HepG2 (cell line): ENCODE data around the gene PYGB. TPM values are rescaled to one million over a fixed set of nuclear protein-coding genes. Genes with fewer than 3 reads are reported as not detected.

Experiments
- CCAR2 ChIP-seq: fragments of 200-400 bp; formaldehyde crosslinking; optimal IDR thresholded peaks from 2 replicates; pipeline ENCODE3; 2018; ENCODE audit warnings: low read depth, mild to moderate bottlenecking, low read length, moderate library complexity
- CTCF ChIP-seq: sonication (generic); formaldehyde crosslinking; IDR thresholded peaks from 2 replicates; pipeline ENCODE4 v1.5.0; 2020; ENCODE audit warnings: mild to moderate bottlenecking, missing genetic modification reagents, moderate library complexity
- HIVEP1 ChIP-seq: sonication (generic); formaldehyde crosslinking; IDR thresholded peaks from 2 replicates; pipeline ENCODE4 v1.4.0; 2020; ENCODE audit warnings: mild to moderate bottlenecking, missing genetic modification reagents
- HOXA5 ChIP-seq: sonication (generic); formaldehyde crosslinking; IDR thresholded peaks from 2 replicates; pipeline ENCODE4 v1.4.0; 2020; ENCODE audit warnings: missing genetic modification reagents
- IKZF5 ChIP-seq: IDR thresholded peaks from 2 replicates; pipeline ENCODE4 v1.6.1; 2018; ENCODE audit warnings: missing genetic modification reagents, mild to moderate bottlenecking, missing compliant biosample characterization
- MEIS2 ChIP-seq: sonication (generic); formaldehyde crosslinking; IDR thresholded peaks from 2 replicates; pipeline ENCODE4 v1.9.0; 2021; ENCODE audit warnings: mild to moderate bottlenecking, missing genetic modification reagents
- NR0B2 ChIP-seq: sonication (generic); formaldehyde crosslinking; IDR thresholded peaks from 2 replicates; pipeline ENCODE4 v1.4.0; 2020; ENCODE audit warnings: mild to moderate bottlenecking, missing genetic modification reagents
- NRL ChIP-seq: sonication (generic); formaldehyde crosslinking; IDR thresholded peaks from 2 replicates; pipeline ENCODE4 v1.5.0; 2020; ENCODE audit warnings: missing genetic modification reagents, mild to moderate bottlenecking, moderate library complexity, borderline replicate concordance
- ONECUT2 ChIP-seq: sonication (generic); formaldehyde crosslinking; IDR thresholded peaks from 2 replicates; pipeline ENCODE4 v1.4.0; 2020; ENCODE audit warnings: missing genetic modification reagents
- RARG ChIP-seq: sonication (generic); formaldehyde crosslinking; IDR thresholded peaks from 2 replicates; pipeline ENCODE4 v1.4.0; 2020; ENCODE audit warnings: low read depth, mild to moderate bottlenecking, missing genetic modification reagents
- SAFB2 ChIP-seq: sonication (generic); formaldehyde crosslinking; IDR thresholded peaks from 2 replicates; pipeline ENCODE4 v1.5.1; 2020; ENCODE audit warnings: missing genetic modification reagents, low read depth, mild to moderate bottlenecking, borderline replicate concordance
- SP4 ChIP-seq: sonication (generic); formaldehyde crosslinking; IDR thresholded peaks from 2 replicates; pipeline ENCODE4 v1.8.1; 2023; ENCODE audit warnings: mild to moderate bottlenecking, missing genetic modification reagents
- SUZ12 ChIP-seq: fragments of 150-350 bp; IDR thresholded peaks from 2 replicates; pipeline ENCODE4 v1.6.1; 2014; ENCODE audit warnings: low read depth, low read length
- THRA ChIP-seq: sonication (generic); formaldehyde crosslinking; IDR thresholded peaks from 2 replicates; pipeline ENCODE4 v1.4.0; 2020; ENCODE audit warnings: missing genetic modification reagents, borderline replicate concordance
- ZNF136 ChIP-seq: sonication (generic); formaldehyde crosslinking; IDR thresholded peaks from 2 replicates; pipeline ENCODE4 v1.8.1; 2022; ENCODE audit warnings: low read depth, mild to moderate bottlenecking, moderate library complexity, missing genetic modification reagents
- ZNF160 ChIP-seq: sonication (generic); formaldehyde crosslinking; IDR thresholded peaks from 2 replicates; pipeline ENCODE4 v1.8.0; 2022; ENCODE audit warnings: mild to moderate bottlenecking, inconsistent platforms, missing genetic modification reagents
- ZNF724P ChIP-seq: sonication (generic); formaldehyde crosslinking; IDR thresholded peaks from 2 replicates; pipeline ENCODE4 v1.8.0; 2022; ENCODE audit warnings: missing genetic modification reagents, borderline replicate concordance
- ZNF772 ChIP-seq: sonication (generic); formaldehyde crosslinking; IDR thresholded peaks from 2 replicates; pipeline ENCODE4 v1.5.0; 2020; ENCODE audit warnings: mild to moderate bottlenecking, missing genetic modification reagents
- ZXDC ChIP-seq: sonication (generic); formaldehyde crosslinking; IDR thresholded peaks from 2 replicates; pipeline ENCODE4 v1.5.0; 2020; ENCODE audit warnings: mild to moderate bottlenecking, missing genetic modification reagents
- polyA plus RNA-seq, 8 experiments: library from polyadenylated mRNA; depleted of rRNA in 3 of 8; stranded (reverse) in 7 of 8; unstranded in 1 of 8; fragments of >200 nt; fragmentation: Illumina TruSeq in 4 of 8; extraction: Trizol in 4 of 8; gene quantifications; 2 replicates each; pipeline versions ENCODE4 v1.2.1 to v1.2.3, GENCODE V29; 2011 to 2016; ENCODE audit warnings: low read depth in 4 of 8, missing spikeins in 1 of 8, mixed read lengths in 1 of 8; ENCODE audit not compliant: insufficient read depth in 1 of 8
- total RNA-seq, 5 experiments: library from RNA; depleted of rRNA; stranded (reverse); fragments of >200 nt; fragmentation: Illumina TruSeq; extraction: Trizol; gene quantifications; 2 replicates each; pipeline ENCODE4 v1.2.3, GENCODE V29; 2016; ENCODE audit warnings: low read depth in 1 of 5

PYGB gene
- total and polyA plus RNA-seq, 2 of the 13 experiments (the other 11 are each of a cell fraction or from before 2014, with no cell fraction given), result 24.2 to 86.3 TPM

GRCh38 chr20:25226433-25227316 is 21.2 kb upstream of the PYGB start (continued):
- TF ChIP-seq NR0B2 (CRISPR knock-in tag), result 0 out of 2 replicates have a peak, but pooled peaks have one; percentile 38
- no peak for TF ChIP-seq ONECUT2 (CRISPR knock-in tag)
- TF ChIP-seq THRA (CRISPR knock-in tag), result 0 out of 2 replicates have a peak, but pooled peaks have one; percentile 32
- TF ChIP-seq ZNF136 (CRISPR knock-in tag), result no peak
- TF ChIP-seq ZNF160 (CRISPR knock-in tag), result 0 out of 2 replicates have a peak, but pooled peaks have one; percentile 38
- peak; percentile 19; the same call in 1 of the 2 replicates for TF ChIP-seq CTCF
- no peak for TF ChIP-seq CCAR2
- peak; percentile 37; the same call in 1 of the 2 replicates for TF ChIP-seq SP4
- TF ChIP-seq RARG (CRISPR knock-in tag), result no peak
- peak; percentile 61 for TF ChIP-seq HOXA5 (CRISPR knock-in tag)
- TF ChIP-seq NRL (CRISPR knock-in tag), result 0 out of 2 replicates have a peak, but pooled peaks have one; percentile 29
- peak; percentile 59; the same call in 1 of the 2 replicates for TF ChIP-seq MEIS2 (CRISPR knock-in tag)
- 0 out of 2 replicates have a peak, but pooled peaks have one; percentile 12 for TF ChIP-seq HIVEP1 (CRISPR knock-in tag)
- TF ChIP-seq SUZ12, result no peak
- TF ChIP-seq ZXDC (CRISPR knock-in tag), result no peak
- TF ChIP-seq ZNF724P (CRISPR knock-in tag), result 0 out of 2 replicates have a peak, but pooled peaks have one; percentile 64
- TF ChIP-seq IKZF5 (CRISPR knock-in tag), result no peak; the same call in 1 of the 2 replicates
- TF ChIP-seq ZNF772 (CRISPR knock-in tag), result peak; percentile 93
- TF ChIP-seq SAFB2 (CRISPR knock-in tag), result 0 out of 2 replicates have a peak, but pooled peaks have one; percentile 15
